ENCODE data around the gene GABRG3.

Gene GABRG3

DNA sequence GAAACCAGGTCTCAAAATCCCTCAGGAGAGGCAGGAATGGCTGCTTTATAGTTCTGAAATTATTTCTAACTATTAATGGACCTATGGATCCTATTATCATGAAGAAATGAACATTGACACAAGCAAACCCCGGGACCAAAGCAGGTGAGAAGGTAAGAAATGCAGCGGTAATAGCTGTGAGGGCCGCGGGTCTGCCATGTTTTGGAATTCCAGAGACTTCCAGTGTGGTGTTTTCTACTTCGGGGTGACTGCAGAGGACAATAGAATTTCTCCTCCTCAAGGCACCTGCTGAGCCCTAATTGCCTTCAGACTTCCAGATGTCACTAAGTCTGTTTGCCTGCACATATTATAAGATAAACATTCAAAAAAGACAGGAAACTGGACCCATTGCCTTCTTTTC is 437.4 kb downstream of the GABRG3 start:
- H3K4me3 ChIP-seq (ENCODE audit: control insufficient read depth, low read depth, low read length), result no peak overlapping the region
- no peak for TF ChIP-seq CTCF (conservative IDR thresholded peaks at IDR 0.05; ENCODE audit: control insufficient read depth, insufficient read depth, low read depth, low read length)
- DNase-seq (ENCODE audit: low read depth), result no peak

GRCh38 chr15:27410996-27411605 is 440.1 kb downstream of the GABRG3 start:
- no peak overlapping the region for H3K4me3 ChIP-seq (ENCODE audit: control insufficient read depth, low read depth, low read length)
- no peak for TF ChIP-seq CTCF (conservative IDR thresholded peaks at IDR 0.05; ENCODE audit: control insufficient read depth, insufficient read depth, low read depth, low read length)

GRCh38 chr15:27412415-27412814 is 441.4 kb downstream of the GABRG3 start:
- DNase-seq (ENCODE audit: low read depth), result no peak
- no peak overlapping the region for H3K4me3 ChIP-seq (ENCODE audit: control insufficient read depth, low read depth, low read length)
- no peak for TF ChIP-seq CTCF (conservative IDR thresholded peaks at IDR 0.05; ENCODE audit: control insufficient read depth, insufficient read depth, low read depth, low read length)

More at GRCh38 chr15:27410996-27411605, 440.1 kb downstream of the GABRG3 start:
- no peak for DNase-seq (ENCODE audit: low read depth)

DNA sequence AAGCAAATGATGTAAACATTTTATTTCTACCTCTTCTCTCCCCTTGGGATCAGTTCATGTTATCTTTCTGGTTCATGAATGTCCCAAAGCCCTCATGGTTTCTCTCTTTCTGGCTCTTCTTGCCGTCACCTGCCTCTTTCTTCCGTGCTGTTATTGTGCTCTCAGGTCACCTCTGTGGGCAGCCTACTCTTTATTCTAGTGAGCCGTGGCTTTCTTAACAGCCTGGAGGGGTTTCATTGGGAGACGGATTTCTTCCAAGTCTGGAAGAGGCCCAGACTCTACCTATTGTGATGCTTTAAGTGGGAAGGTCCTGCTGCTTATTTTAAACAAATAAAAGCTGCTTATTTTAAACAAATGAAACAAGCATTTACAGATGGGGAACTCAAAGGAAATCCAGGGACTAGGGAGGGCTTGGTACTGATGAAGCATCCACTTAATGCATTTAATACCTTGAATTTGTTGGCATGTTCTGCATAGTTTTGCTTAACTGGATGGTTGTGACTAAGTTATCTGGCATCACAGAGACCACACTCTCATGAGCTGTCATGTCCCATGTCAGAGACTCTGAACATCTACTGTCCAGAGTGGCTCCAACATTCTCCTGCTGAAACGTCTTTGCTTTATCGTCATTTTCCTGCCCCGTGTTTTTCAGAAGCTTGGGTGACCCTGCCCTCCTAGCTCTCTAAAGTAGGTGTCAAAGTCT is 443.3 kb downstream of the GABRG3 start:
- no peak for TF ChIP-seq CTCF (conservative IDR thresholded peaks at IDR 0.05; ENCODE audit: control insufficient read depth, insufficient read depth, low read depth, low read length)
- no peak overlapping the region for H3K4me3 ChIP-seq (ENCODE audit: control insufficient read depth, low read depth, low read length)
- DNase-seq (ENCODE audit: low read depth), result no peak

DNA sequence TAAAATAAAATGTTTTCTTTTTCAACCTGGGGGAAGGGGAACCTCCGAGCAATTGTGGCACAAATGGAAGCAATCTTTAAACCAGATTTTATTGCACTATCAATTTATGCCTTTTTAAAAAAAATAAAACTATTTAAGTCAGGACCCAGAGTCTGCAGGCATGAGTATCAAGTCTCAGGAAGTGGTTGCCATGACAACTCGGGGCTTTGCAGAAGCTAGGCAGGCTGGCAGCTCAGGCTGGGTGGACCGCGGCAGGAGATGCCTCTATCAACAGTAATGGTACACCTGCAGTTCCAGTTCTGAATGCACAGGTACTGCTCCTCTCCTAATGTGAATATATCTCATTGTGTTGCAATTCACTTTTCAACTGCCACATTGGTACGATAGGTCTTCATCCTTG is 447.7 kb downstream of the GABRG3 start:
- DNase-seq (ENCODE audit: low read depth), result no peak
- no peak for TF ChIP-seq CTCF (conservative IDR thresholded peaks at IDR 0.05; ENCODE audit: control insufficient read depth, insufficient read depth, low read depth, low read length)
- H3K4me3 ChIP-seq (ENCODE audit: control insufficient read depth, low read depth, low read length), result no peak overlapping the region

GRCh38 chr15:27422997-27423396 is 452.0 kb downstream of the GABRG3 start:
- TF ChIP-seq CTCF (conservative IDR thresholded peaks at IDR 0.05; ENCODE audit: control insufficient read depth, insufficient read depth, low read depth, low read length), result no peak
- DNase-seq (ENCODE audit: low read depth), result no peak
- no peak overlapping the region for H3K4me3 ChIP-seq (ENCODE audit: control insufficient read depth, low read depth, low read length)
